Measurements from ENCODE around the gene PTPRA. TPM values are rescaled to one million over a fixed set of nuclear protein-coding genes. Genes with fewer than 3 reads are reported as not detected.

PTPRA gene
- total and polyA plus RNA-seq, 10 of the 15 experiments (the other 5 are each of a cell fraction or from before 2014, with no cell fraction given) = 3.9 to 62.1 (median 34.6) TPM

- no peak for TF ChIP-seq REST (IDR thresholded peaks at IDR 0.05; ENCODE audit: low read depth, low read length)
These were observed 8.2 kb upstream of the PTPRA start (continued) for GRCh38 chr20:2865101-2865500.

- no TSS peak for BruUV-seq (replicated peaks)
- Histone ChIP-seq H3K4me3 (no peak overlapping the region), H3K4me2 (ENCODE audit: control insufficient read depth, insufficient read depth) (no peak overlapping the region), H2AFZ (ENCODE audit: control insufficient read depth, low read depth, low read length) (no peak overlapping the region), H4K20me1 (ENCODE audit: control insufficient read depth, insufficient read depth) (no peaks in the 10 kb centered on the region), H3K4me1 (ENCODE audit: control insufficient read depth, insufficient read depth, low read length) (peaks cover 1% of the 10 kb centered on the region), H3K27me3 (replicated peaks in 1 of 2; ENCODE audit: control insufficient read depth in 2 of 2, insufficient read depth in 2 of 2, low read length in 1 of 2) (no peaks in the 10 kb centered on the region), H3K79me2 (ENCODE audit: control insufficient read depth, insufficient read depth, low read length) (no peaks in the 10 kb centered on the region), H3K27ac (ENCODE audit: control insufficient read depth, insufficient read depth) (no peak overlapping the region), H3K9me3 (replicated peaks; ENCODE audit: control insufficient read depth, insufficient read depth, low read length) (no peaks in the 10 kb centered on the region), H3K36me3 (ENCODE audit: control insufficient read depth in 2 of 2, insufficient read depth in 2 of 2, low read length in 1 of 2) (peaks cover 8 to 10% of the 10 kb centered on the region in 2 experiments), H3K9ac (ENCODE audit: control insufficient read depth, insufficient read depth, low read length) (no peak overlapping the region)
- FAIRE-seq = no peak
- TF ChIP-seq ZNF622 (IDR thresholded peaks at IDR 0.05) (no peak), RAD21 (IDR thresholded peaks at IDR 0.05; ENCODE audit: insufficient read depth, low read depth, low read length) (peak; percentile 33; the same call in 1 of the 2 replicates)
- ChIA-PET CTCF (interaction anchor here (0.6 to 2.1 kb wide), 2 partner anchors 118 to 135 kb away, joined by 4 to 7 read pairs; no protein-coding TSS in a partner anchor), SMC1A (ENCODE audit: uncharacterized antibody, unreplicated experiment) (interaction anchor here (1.0 kb wide), 1 partner anchor 35 kb away, joined by 3 read pairs; no protein-coding TSS in a partner anchor), POLR2A (no interaction called here), RAD21 (ENCODE audit: unreplicated experiment) (interaction anchor here (1.2 kb wide), 1 partner anchor 135 kb away, joined by 3 read pairs; no protein-coding TSS in a partner anchor)
- in situ Hi-C loops (cut with MboI) = no loop called here
- ATAC-seq = no peak
- intact Hi-C loops (cut with micrococcal nuclease; ENCODE audit: unreplicated experiment) = no loop called here
- DNase-seq (ENCODE audit: low read depth, low spot score) = no peak
- 69% methylated on average over 3 of the region's 3 CpGs for WGBS (ENCODE audit: insufficient coverage, insufficient replicate concordance, low lambda C conversion rate, missing lambda C conversion rate)
These were observed 7.7 kb upstream of the PTPRA start for GRCh38 chr20:2865630-2866029.
